ENCODE data around the gene CNBP. TPM values are rescaled to one million over a fixed set of nuclear protein-coding genes. Genes with fewer than 3 reads are reported as not detected.

Gene CNBP
- total RNA-seq, 5 donors from 2014 or later (not counting 1 experiment from before 2014, with no cell fraction given), result 280 to 382 (median 356) TPM

- ChIA-PET POLR2A (interaction anchor here (0.5 to 1.8 kb wide), 6 partner anchors 13 to 244 kb away, joined by 3 to 8 read pairs (median 4); no protein-coding TSS in a partner anchor), CTCF (interaction anchor here (0.6 to 1.3 kb wide), 5 partner anchors 21 to 130 kb away, joined by 3 to 4 read pairs (median 3); no protein-coding TSS in a partner anchor)
- H3K27ac Mint-ChIP-seq, result peak overlapping the region; percentile 97
- Histone ChIP-seq H3K4me1 (ENCODE audit: control insufficient read depth in 1 of 2, extremely low read depth in 1 of 2, insufficient read depth in 2 of 2, low read length in 2 of 2) (peaks cover 34 to 47% of the 10 kb centered on the region in 2 experiments), H3K27ac (ENCODE audit: low read length) (peak overlapping the region; percentile 85), H3K4me3 (ENCODE audit: control insufficient read depth in 1 of 2, extremely low read depth in 1 of 2, low read length in 1 of 2) (peak overlapping the region; percentile 80 to 96), H3K9me3 (no peaks in the 10 kb centered on the region), H3K36me3 (ENCODE audit: control insufficient read depth in 2 of 2, extremely low read depth in 1 of 2, insufficient read depth in 1 of 2, low read length in 1 of 2) (peaks cover 0 to 18% of the 10 kb centered on the region in 2 donors), H3K27me3 (replicated peaks in 1 of 2; ENCODE audit: control insufficient read depth in 2 of 2, extremely low read depth in 1 of 2, insufficient read depth in 2 of 2, low read length in 1 of 2) (no peaks in the 10 kb centered on the region)
- H3K9me3 Mint-ChIP-seq, result no peaks in the 10 kb centered on the region
- no peaks in the 10 kb centered on the region for H3K27me3 Mint-ChIP-seq
- peaks cover 47 to 55% (median 54%) of the 10 kb centered on the region in 3 donors for H3K4me1 Mint-ChIP-seq
- ATAC-seq (replicated peaks in 1 of 4), result no peak
- peaks cover 33% of the 10 kb centered on the region for H3K36me3 Mint-ChIP-seq
- peak overlapping the region; percentile 95 to 97 (median 96) for H3K4me3 Mint-ChIP-seq
- WGBS (ENCODE audit: insufficient coverage), result 0% methylated on average over 17 of the region's 24 CpGs
- peak in 11 of 35 experiments; percentile 4 to 50 (median 20) for DNase-seq
These were observed 1.1 kb downstream of the CNBP start for GRCh38 chr3:129182390-129183185.

DNA sequence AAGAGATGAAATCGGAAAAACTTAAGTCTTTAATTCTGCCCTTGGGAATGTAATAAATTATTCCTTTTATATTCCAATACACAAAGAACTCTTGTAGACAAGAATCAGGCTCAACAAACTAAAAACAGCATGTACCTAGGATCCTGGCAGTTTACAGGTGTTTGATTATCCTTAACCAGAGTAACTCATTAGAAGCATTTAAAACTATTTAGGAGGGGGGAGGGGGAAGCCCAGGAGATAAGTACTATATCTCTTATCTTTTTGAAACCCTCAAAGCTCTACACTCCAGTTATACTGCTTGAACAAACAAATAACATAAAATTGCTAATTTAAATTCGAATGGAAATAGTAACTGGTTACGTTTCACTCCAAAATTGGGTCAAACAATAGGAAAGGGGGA is 1.9 kb downstream of the CNBP start:
- no peak for DNase-seq

DNA sequence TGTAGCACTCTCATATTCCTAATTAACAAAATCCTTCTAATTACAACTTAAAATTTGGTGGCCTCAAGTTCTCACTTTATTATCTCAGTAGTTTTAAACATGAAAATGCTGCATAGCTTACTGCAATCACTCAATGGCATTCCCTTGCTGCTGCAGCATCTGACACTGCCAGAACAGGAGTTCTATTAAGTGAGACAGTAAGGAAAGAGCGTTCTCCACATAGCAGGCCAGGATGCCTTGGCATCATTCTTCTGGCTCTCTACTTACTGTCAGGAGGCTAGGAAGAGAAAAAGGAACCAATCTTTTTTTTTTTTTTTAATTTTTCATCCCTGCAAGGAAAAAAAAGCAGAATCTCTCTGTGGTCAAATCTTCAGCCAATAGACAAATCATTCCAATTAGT is 3.2 kb downstream of the CNBP start:
- Mint-ChIP-seq H3K36me3 (peaks cover 51% of the 10 kb centered on the region), H3K27me3 (no peaks in the 10 kb centered on the region), H3K4me3 (peak overlapping the region; percentile 95 to 97 (median 96)), H3K4me1 (peaks cover 65 to 75% (median 73%) of the 10 kb centered on the region in 3 donors), H3K27ac (peak overlapping the region; percentile 71 to 97), H3K9me3 (no peaks in the 10 kb centered on the region)
- no peak overlapping the region for H3K27ac ChIP-seq (ENCODE audit: low read length)
- ChIA-PET POLR2A (interaction anchor here (0.6 to 0.9 kb wide), 4 partner anchors 9 to 98 kb away, joined by 3 read pairs; no protein-coding TSS in a partner anchor), CTCF (interaction anchor here (0.6 to 2.1 kb wide), 4 partner anchors 10 to 401 kb away, joined by 3 to 9 read pairs (median 4); partner anchors contain the start of gene HMCES (in 1 of the 2))
- peak overlapping the region in 1 of 2 donors; percentile 80 for H3K4me3 ChIP-seq (ENCODE audit: control insufficient read depth in 1 of 2, extremely low read depth in 1 of 2, low read length in 1 of 2)
- no peak for DNase-seq
- no CpG with 5 or more reads among the region's 1 CpG for WGBS (ENCODE audit: insufficient coverage)
- H3K27me3 ChIP-seq (replicated peaks in 1 of 2; ENCODE audit: control insufficient read depth in 2 of 2, extremely low read depth in 1 of 2, insufficient read depth in 2 of 2, low read length in 1 of 2), result no peaks in the 10 kb centered on the region
- no peaks in the 10 kb centered on the region for H3K9me3 ChIP-seq
- peaks cover 52 to 54% of the 10 kb centered on the region in 2 experiments for H3K4me1 ChIP-seq (ENCODE audit: control insufficient read depth in 1 of 2, extremely low read depth in 1 of 2, insufficient read depth in 2 of 2, low read length in 2 of 2)
- ATAC-seq (replicated peaks in 1 of 4), result no peak
- H3K36me3 ChIP-seq (ENCODE audit: control insufficient read depth in 2 of 2, extremely low read depth in 1 of 2, insufficient read depth in 1 of 2, low read length in 1 of 2), result peaks cover 0 to 32% of the 10 kb centered on the region in 2 donors

More for the DNA sequence above, 1.9 kb downstream of the CNBP start:
- no peak for ATAC-seq (replicated peaks in 1 of 4)
- Histone ChIP-seq H3K4me3 (ENCODE audit: control insufficient read depth in 1 of 2, extremely low read depth in 1 of 2, low read length in 1 of 2) (peak overlapping the region; percentile 80 to 96), H3K4me1 (ENCODE audit: control insufficient read depth in 1 of 2, extremely low read depth in 1 of 2, insufficient read depth in 2 of 2, low read length in 2 of 2) (peaks cover 40 to 48% of the 10 kb centered on the region in 2 experiments), H3K27me3 (replicated peaks in 1 of 2; ENCODE audit: control insufficient read depth in 2 of 2, extremely low read depth in 1 of 2, insufficient read depth in 2 of 2, low read length in 1 of 2) (no peaks in the 10 kb centered on the region), H3K27ac (ENCODE audit: low read length) (peak overlapping the region; percentile 85), H3K9me3 (no peaks in the 10 kb centered on the region), H3K36me3 (ENCODE audit: control insufficient read depth in 2 of 2, extremely low read depth in 1 of 2, insufficient read depth in 1 of 2, low read length in 1 of 2) (peaks cover 0 to 25% of the 10 kb centered on the region in 2 donors)
- Mint-ChIP-seq H3K4me3 (peak overlapping the region; percentile 95 to 97 (median 96)), H3K36me3 (peaks cover 39% of the 10 kb centered on the region), H3K4me1 (peaks cover 54 to 63% (median 62%) of the 10 kb centered on the region in 3 donors), H3K27me3 (no peaks in the 10 kb centered on the region), H3K27ac (peak overlapping the region; percentile 97), H3K9me3 (no peaks in the 10 kb centered on the region)
- ChIA-PET POLR2A (interaction anchor here (0.5 to 1.8 kb wide), 3 partner anchors 12 to 245 kb away, joined by 3 to 8 read pairs (median 5); no protein-coding TSS in a partner anchor), CTCF (interaction anchor here in 1 of 2 donors (0.8 kb wide), 1 partner anchor 59 kb away, joined by 3 read pairs; no protein-coding TSS in a partner anchor)
- WGBS (ENCODE audit: insufficient coverage), result no CpG with 5 or more reads among the region's 3 CpGs

GRCh38 chr3:129176051-129176450 is 7.6 kb downstream of the CNBP start:
- H3K36me3 Mint-ChIP-seq, result peaks cover 50% of the 10 kb centered on the region
- H3K27me3 Mint-ChIP-seq, result no peaks in the 10 kb centered on the region
- DNase-seq, result no peak
- peak overlapping the region; percentile 29 to 95 (median 62) for H3K4me3 Mint-ChIP-seq
- WGBS (ENCODE audit: insufficient coverage), result no CpG with 5 or more reads among the region's 1 CpG
- Histone ChIP-seq H3K4me1 (ENCODE audit: control insufficient read depth in 1 of 2, extremely low read depth in 1 of 2, insufficient read depth in 2 of 2, low read length in 2 of 2) (peaks cover 36 to 52% of the 10 kb centered on the region in 2 experiments), H3K4me3 (ENCODE audit: control insufficient read depth in 1 of 2, extremely low read depth in 1 of 2, low read length in 1 of 2) (no peak overlapping the region), H3K27ac (ENCODE audit: low read length) (no peak overlapping the region), H3K27me3 (replicated peaks in 1 of 2; ENCODE audit: control insufficient read depth in 2 of 2, extremely low read depth in 1 of 2, insufficient read depth in 2 of 2, low read length in 1 of 2) (no peaks in the 10 kb centered on the region), H3K9me3 (no peaks in the 10 kb centered on the region), H3K36me3 (ENCODE audit: control insufficient read depth in 2 of 2, extremely low read depth in 1 of 2, insufficient read depth in 1 of 2, low read length in 1 of 2) (peaks cover 11 to 53% of the 10 kb centered on the region in 2 donors)
- ChIA-PET CTCF (interaction anchor here in 1 of 2 donors (1.0 kb wide), 1 partner anchor 14 kb away, joined by 4 read pairs; no protein-coding TSS in a partner anchor), POLR2A (interaction anchor here in 1 of 2 donors (1.2 kb wide), 1 partner anchor 9 kb away, joined by 10 read pairs; no protein-coding TSS in a partner anchor)
- peak overlapping the region; percentile 12 to 66 for H3K27ac Mint-ChIP-seq
- no peaks in the 10 kb centered on the region for H3K9me3 Mint-ChIP-seq
- peaks cover 85 to 92% (median 90%) of the 10 kb centered on the region in 3 donors for H3K4me1 Mint-ChIP-seq
- ATAC-seq (replicated peaks in 1 of 4), result no peak

DNA sequence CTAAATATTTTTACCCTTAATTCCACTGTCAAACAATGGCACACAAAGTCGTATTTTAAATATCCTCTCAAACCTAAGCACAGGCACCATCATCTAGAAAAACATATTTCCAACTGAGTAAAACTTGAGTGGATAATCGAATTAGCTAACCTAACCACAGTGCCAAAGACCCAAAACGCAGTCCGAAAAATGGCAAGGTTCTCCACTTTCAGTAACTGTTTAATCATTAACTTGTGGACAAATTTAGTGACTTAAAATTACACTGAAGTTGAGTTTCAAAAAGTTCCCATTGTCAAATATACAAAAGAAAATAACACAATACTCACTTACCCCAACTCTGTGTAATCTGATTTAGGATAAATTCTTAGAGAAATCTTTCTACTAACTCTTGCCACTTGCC is 10.0 kb downstream of the CNBP start:
- ATAC-seq (replicated peaks in 1 of 4) (no peak), DNase-seq (no peak)
- Histone ChIP-seq H3K27me3 (replicated peaks in 1 of 2; ENCODE audit: control insufficient read depth in 2 of 2, extremely low read depth in 1 of 2, insufficient read depth in 2 of 2, low read length in 1 of 2) (no peaks in the 10 kb centered on the region), H3K27ac (ENCODE audit: low read length) (peak overlapping the region; percentile 0), H3K9me3 (no peaks in the 10 kb centered on the region), H3K36me3 (ENCODE audit: control insufficient read depth in 2 of 2, extremely low read depth in 1 of 2, insufficient read depth in 1 of 2, low read length in 1 of 2) (peaks cover 11 to 60% of the 10 kb centered on the region in 2 donors), H3K4me3 (ENCODE audit: control insufficient read depth in 1 of 2, extremely low read depth in 1 of 2, low read length in 1 of 2) (no peak overlapping the region), H3K4me1 (ENCODE audit: control insufficient read depth in 1 of 2, extremely low read depth in 1 of 2, insufficient read depth in 2 of 2, low read length in 2 of 2) (peaks cover 25 to 33% of the 10 kb centered on the region in 2 experiments)
- Mint-ChIP-seq H3K27me3 (no peaks in the 10 kb centered on the region), H3K4me1 (peaks cover 71 to 72% (median 71%) of the 10 kb centered on the region in 3 donors), H3K4me3 (peak overlapping the region; percentile 41 to 95 (median 52)), H3K36me3 (peaks cover 56% of the 10 kb centered on the region), H3K9me3 (no peaks in the 10 kb centered on the region), H3K27ac (peak overlapping the region; percentile 49 to 52)
- POLR2A ChIA-PET, result no interaction called here
- CTCF ChIA-PET, result interaction anchor here in 1 of 2 donors (0.6 kb wide), 1 partner anchor 52 kb away, joined by 4 read pairs; the partner anchor contains the start of gene RAB43
- WGBS (ENCODE audit: insufficient coverage), result no CpG with 5 or more reads among the region's 4 CpGs

DNA sequence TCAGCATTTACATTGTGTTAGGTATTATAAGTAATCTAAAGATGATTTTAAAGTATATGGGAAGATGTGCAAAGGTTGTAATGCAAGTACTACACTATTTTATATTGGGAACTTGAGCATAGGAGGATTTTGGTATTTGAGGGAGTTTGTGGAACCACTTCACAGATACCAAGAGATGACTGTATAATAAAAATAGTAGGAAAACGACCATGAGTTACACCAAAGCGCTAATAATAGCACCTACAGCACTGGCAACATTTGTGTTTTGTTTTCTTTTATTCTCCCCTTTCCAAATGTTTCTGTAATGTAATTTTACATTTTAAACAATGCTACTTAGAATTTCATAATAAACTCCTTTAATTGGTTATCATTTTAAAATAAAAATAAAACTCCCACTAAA is 10.5 kb downstream of the CNBP start:
- H3K36me3 Mint-ChIP-seq, result peaks cover 52% of the 10 kb centered on the region
- peak overlapping the region in 2 of 3 donors; percentile 17 to 36 for H3K4me3 Mint-ChIP-seq
- Histone ChIP-seq H3K27ac (ENCODE audit: low read length) (peak overlapping the region; percentile 0), H3K36me3 (ENCODE audit: control insufficient read depth in 2 of 2, extremely low read depth in 1 of 2, insufficient read depth in 1 of 2, low read length in 1 of 2) (peaks cover 11 to 59% of the 10 kb centered on the region in 2 donors), H3K27me3 (replicated peaks in 1 of 2; ENCODE audit: control insufficient read depth in 2 of 2, extremely low read depth in 1 of 2, insufficient read depth in 2 of 2, low read length in 1 of 2) (no peaks in the 10 kb centered on the region), H3K4me3 (ENCODE audit: control insufficient read depth in 1 of 2, extremely low read depth in 1 of 2, low read length in 1 of 2) (no peak overlapping the region), H3K9me3 (no peaks in the 10 kb centered on the region), H3K4me1 (ENCODE audit: control insufficient read depth in 1 of 2, extremely low read depth in 1 of 2, insufficient read depth in 2 of 2, low read length in 2 of 2) (peaks cover 21 to 30% of the 10 kb centered on the region in 2 experiments)
- no peaks in the 10 kb centered on the region for H3K27me3 Mint-ChIP-seq
- H3K4me1 Mint-ChIP-seq, result peaks cover 66 to 67% (median 67%) of the 10 kb centered on the region in 3 donors
- no peaks in the 10 kb centered on the region for H3K9me3 Mint-ChIP-seq
- peak overlapping the region in 1 of 2 donors; percentile 52 for H3K27ac Mint-ChIP-seq
- ChIA-PET POLR2A (no interaction called here), CTCF (interaction anchor here in 1 of 2 donors (0.6 kb wide), 1 partner anchor 52 kb away, joined by 4 read pairs; the partner anchor contains the start of gene RAB43)
- no peak for ATAC-seq (replicated peaks in 1 of 4)
- no peak for DNase-seq
- no CpG with 5 or more reads among the region's 2 CpGs for WGBS (ENCODE audit: insufficient coverage)
